Measurements from ENCODE around the gene MS4A7. TPM values are rescaled to one million over a fixed set of nuclear protein-coding genes. Genes with fewer than 3 reads are reported as not detected.

The MS4A7 gene
- total and polyA plus RNA-seq, 2 of the 4 experiments (the other 2 are of a cell fraction), result not detected

DNA sequence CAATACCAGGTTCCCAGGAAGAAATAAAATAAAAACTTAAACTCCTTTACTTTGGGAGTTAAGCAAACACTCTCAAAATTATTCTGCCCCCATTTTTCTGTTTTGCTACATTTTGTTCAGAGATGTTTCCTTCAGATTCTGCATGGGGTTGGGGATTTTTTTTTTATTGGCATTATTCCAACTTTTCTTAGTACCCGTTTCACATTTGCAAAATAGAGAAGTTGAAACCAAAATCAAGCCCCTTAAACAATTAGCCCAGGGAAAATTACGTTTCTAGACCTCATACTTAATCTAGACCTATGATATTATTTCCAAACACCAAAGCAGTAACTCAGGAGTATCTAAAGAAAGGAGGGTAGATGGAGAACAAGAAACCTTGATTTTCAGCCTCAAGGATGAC is 20.6 kb upstream of the MS4A7 start:
- CTCF ChIA-PET, result no interaction called here
- Histone ChIP-seq H2AK9ac (replicated peaks; ENCODE audit: low read depth, low read length, poor library complexity) (no peak overlapping the region), H3K14ac (replicated peaks; ENCODE audit: low read depth, low read length) (no peak overlapping the region), H4K91ac (ENCODE audit: insufficient read depth, low read depth, low read length) (no peak overlapping the region), H3K79me1 (ENCODE audit: low read depth in 1 of 2, low read length in 2 of 2) (no peaks in the 10 kb centered on the region), H2BK15ac (ENCODE audit: low read depth, low read length) (no peak overlapping the region), H3K56ac (ENCODE audit: extremely low read depth, insufficient read depth, low read length) (no peak overlapping the region), H3K4me1 (ENCODE audit: control insufficient read depth, insufficient read depth, low read length) (no peaks in the 10 kb centered on the region), H3K9me1 (ENCODE audit: insufficient read depth, low read length) (no peaks in the 10 kb centered on the region), H3K18ac (ENCODE audit: low read depth, low read length) (no peak overlapping the region), H3K27ac (ENCODE audit: insufficient read depth, low read length) (no peak overlapping the region), H3K4me3 (ENCODE audit: insufficient read depth, low read depth, low read length) (no peak overlapping the region), H4K8ac (ENCODE audit: low read depth in 2 of 2, low read length in 2 of 2) (no peak overlapping the region), H3K4me2 (ENCODE audit: low read depth, low read length) (no peak overlapping the region), H4K5ac (ENCODE audit: low read depth, low read length) (no peak overlapping the region), H2BK5ac (ENCODE audit: low read depth, low read length, poor library complexity, severe bottlenecking) (no peak overlapping the region), H4K20me1 (ENCODE audit: insufficient read depth, low read length) (no peaks in the 10 kb centered on the region), H2BK120ac (ENCODE audit: low read depth, low read length) (no peak overlapping the region), H3K36me3 (ENCODE audit: control insufficient read depth, insufficient read depth, low read length) (no peaks in the 10 kb centered on the region), H2AK5ac (ENCODE audit: low read depth, low read length) (no peak overlapping the region), H2BK20ac (ENCODE audit: low read depth, low read length) (no peak overlapping the region), H3K27me3 (ENCODE audit: control insufficient read depth, insufficient read depth, low read length) (no peaks in the 10 kb centered on the region), H3K4ac (ENCODE audit: low read depth, low read length) (no peak overlapping the region), H3K9ac (ENCODE audit: low read depth, low read length) (no peak overlapping the region), H3K23ac (ENCODE audit: low read depth, low read length) (no peak overlapping the region), H2AFZ (replicated peaks; ENCODE audit: low read length, poor library complexity) (no peak overlapping the region), H3K9me3 (ENCODE audit: control insufficient read depth, insufficient read depth, low read length) (peaks cover 5% of the 10 kb centered on the region)
- DNase-seq, result no peak
- TF ChIP-seq CEBPB (IDR thresholded peaks at IDR 0.05; ENCODE audit: low read depth, low read length) (no peak), CHD1 (IDR thresholded peaks at IDR 0.05; ENCODE audit: low read depth, low read length) (no peak), NFE2L2 (IDR thresholded peaks at IDR 0.05; ENCODE audit: low read depth, low read length) (no peak), MAFK (IDR thresholded peaks at IDR 0.05; ENCODE audit: low read depth, low read length) (no peak), RAD21 (IDR thresholded peaks at IDR 0.05; ENCODE audit: low read length) (no peak), RFX5 (IDR thresholded peaks at IDR 0.05; ENCODE audit: low read depth, low read length) (no peak), POLR2A (IDR thresholded peaks at IDR 0.05; ENCODE audit: low read depth, low read length) (no peak), RCOR1 (IDR thresholded peaks at IDR 0.05; ENCODE audit: insufficient replicate concordance, low read length) (no peak), FOS (IDR thresholded peaks at IDR 0.05; ENCODE audit: low read depth, low read length) (no peak), MXI1 (IDR thresholded peaks at IDR 0.05; ENCODE audit: borderline replicate concordance, low read depth, low read length) (no peak), ELK1 (IDR thresholded peaks at IDR 0.05; ENCODE audit: borderline replicate concordance, low read depth, low read length) (no peak), SMC3 (IDR thresholded peaks at IDR 0.05; ENCODE audit: low read depth, low read length) (no peak), MAZ (IDR thresholded peaks at IDR 0.05; ENCODE audit: borderline replicate concordance, low read depth, low read length) (no peak), BHLHE40 (IDR thresholded peaks at IDR 0.05; ENCODE audit: low read depth, low read length) (no peak)
- TF ChIP-seq, protein P1, sequence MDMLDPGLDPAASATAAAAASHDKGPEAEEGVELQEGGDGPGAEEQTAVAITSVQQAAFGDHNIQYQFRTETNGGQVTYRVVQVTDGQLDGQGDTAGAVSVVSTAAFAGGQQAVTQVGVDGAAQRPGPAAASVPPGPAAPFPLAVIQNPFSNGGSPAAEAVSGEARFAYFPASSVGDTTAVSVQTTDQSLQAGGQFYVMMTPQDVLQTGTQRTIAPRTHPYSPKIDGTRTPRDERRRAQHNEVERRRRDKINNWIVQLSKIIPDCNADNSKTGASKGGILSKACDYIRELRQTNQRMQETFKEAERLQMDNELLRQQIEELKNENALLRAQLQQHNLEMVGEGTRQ (IDR thresholded peaks at IDR 0.05; ENCODE audit: low read depth, low read length), result no peak
- TF ChIP-seq, protein P2, sequence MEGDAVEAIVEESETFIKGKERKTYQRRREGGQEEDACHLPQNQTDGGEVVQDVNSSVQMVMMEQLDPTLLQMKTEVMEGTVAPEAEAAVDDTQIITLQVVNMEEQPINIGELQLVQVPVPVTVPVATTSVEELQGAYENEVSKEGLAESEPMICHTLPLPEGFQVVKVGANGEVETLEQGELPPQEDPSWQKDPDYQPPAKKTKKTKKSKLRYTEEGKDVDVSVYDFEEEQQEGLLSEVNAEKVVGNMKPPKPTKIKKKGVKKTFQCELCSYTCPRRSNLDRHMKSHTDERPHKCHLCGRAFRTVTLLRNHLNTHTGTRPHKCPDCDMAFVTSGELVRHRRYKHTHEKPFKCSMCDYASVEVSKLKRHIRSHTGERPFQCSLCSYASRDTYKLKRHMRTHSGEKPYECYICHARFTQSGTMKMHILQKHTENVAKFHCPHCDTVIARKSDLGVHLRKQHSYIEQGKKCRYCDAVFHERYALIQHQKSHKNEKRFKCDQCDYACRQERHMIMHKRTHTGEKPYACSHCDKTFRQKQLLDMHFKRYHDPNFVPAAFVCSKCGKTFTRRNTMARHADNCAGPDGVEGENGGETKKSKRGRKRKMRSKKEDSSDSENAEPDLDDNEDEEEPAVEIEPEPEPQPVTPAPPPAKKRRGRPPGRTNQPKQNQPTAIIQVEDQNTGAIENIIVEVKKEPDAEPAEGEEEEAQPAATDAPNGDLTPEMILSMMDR (conservative IDR thresholded peaks at IDR 0.05; ENCODE audit: low read depth, low read length), result no peak
- ATAC-seq (ENCODE audit: low read depth), result no peak
- BruUV-seq (replicated peaks), result no TSS peak
- intact Hi-C loops (cut with micrococcal nuclease), result no loop called here
- WGBS, 2 experiments (ENCODE audit: extremely low coverage in 2 of 2, insufficient read length in 1 of 2), result no CpG with 5 or more reads among the region's 2 CpGs
- dilution Hi-C loops (cut with HindIII; ENCODE audit: low sequenced_read_pairs, unreplicated experiment), result no loop called here
- in situ Hi-C loops (cut with MboI; ENCODE audit: low sequenced_read_pairs), result no loop called here
- POLR2A ChIA-PET (ENCODE audit: unreplicated experiment), result no interaction called here
